Right renal cortex interstitium (tissue), 3 donors: ENCODE data around the gene IL10. TPM values are rescaled to one million over a fixed set of nuclear protein-coding genes. Genes with fewer than 3 reads are reported as not detected.
"Not testable (repeated sequence)": the region's sequence is repeated elsewhere in the genome, so short reads cannot be mapped to it uniquely, and the experiment has no call there.

Source experiments
- DNase-seq, 3 donors: peaks; one replicate each; pipeline ENCODE4 v3.0.0-alpha.2; 2013; ENCODE audit warnings: low read depth in 3 of 3, low spot score in 2 of 3
- polyA plus RNA-seq, 3 donors: library from polyadenylated mRNA; unstranded; fragments of 120-200 nt; gene quantifications; one replicate each; pipeline ENCODE4 v1.2.1, GENCODE V29; 2013; ENCODE audit not compliant: insufficient read length in 3 of 3

Gene IL10
- polyA plus RNA-seq, 3 donors = 0.19 to 0.33 (median 0.27) TPM

DNA sequence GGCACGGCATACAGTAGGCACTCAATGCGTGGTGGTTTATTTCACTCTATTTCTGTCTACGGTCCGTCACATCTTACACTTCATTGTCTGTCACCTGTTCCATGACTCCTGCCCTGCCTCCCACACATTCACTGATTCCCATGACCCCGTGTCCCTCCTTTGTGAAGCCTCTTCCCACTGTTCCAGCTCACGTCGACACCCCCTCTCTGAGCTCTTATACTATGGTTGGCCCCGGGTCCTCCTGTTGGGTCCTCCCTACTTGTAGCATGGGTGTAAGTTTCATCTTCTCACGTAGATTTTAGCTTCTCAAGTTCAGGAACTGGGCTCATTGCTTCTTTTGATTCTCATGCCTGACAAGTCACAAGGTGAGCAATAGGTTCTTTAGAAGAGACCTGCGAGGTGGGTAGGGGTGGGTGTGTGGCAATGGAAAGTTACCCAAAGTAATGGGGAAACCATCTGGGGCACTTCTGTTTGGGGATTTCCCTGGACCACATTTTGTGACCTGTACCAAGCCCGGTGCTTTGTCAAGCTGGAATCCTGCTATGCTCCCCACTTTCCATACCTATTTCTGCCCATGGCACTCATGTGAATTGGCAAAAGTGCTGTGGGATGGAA, 22.1 kb upstream of the IL10 start:
- DNase-seq = no peak

DNA sequence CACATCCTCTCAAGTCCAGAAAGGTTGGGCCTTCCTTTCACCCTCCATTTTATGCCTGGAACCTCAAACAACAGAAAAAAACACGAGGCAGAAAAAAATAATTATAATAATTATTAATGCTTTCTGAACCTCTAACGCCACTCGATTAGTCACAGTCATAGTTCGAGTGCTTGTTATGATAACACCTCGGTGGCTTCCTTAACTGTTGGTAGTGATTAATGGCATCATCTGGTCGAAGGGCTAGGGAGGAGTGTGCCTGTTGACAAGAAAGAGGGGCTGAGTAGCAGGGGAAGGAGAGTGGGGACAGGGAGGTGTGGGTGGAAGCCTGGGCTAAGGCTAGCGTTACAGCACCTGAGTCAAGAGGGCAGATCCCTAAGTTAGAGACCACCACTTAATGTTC, 21.3 kb upstream of the IL10 start:
- DNase-seq = no peak

DNA sequence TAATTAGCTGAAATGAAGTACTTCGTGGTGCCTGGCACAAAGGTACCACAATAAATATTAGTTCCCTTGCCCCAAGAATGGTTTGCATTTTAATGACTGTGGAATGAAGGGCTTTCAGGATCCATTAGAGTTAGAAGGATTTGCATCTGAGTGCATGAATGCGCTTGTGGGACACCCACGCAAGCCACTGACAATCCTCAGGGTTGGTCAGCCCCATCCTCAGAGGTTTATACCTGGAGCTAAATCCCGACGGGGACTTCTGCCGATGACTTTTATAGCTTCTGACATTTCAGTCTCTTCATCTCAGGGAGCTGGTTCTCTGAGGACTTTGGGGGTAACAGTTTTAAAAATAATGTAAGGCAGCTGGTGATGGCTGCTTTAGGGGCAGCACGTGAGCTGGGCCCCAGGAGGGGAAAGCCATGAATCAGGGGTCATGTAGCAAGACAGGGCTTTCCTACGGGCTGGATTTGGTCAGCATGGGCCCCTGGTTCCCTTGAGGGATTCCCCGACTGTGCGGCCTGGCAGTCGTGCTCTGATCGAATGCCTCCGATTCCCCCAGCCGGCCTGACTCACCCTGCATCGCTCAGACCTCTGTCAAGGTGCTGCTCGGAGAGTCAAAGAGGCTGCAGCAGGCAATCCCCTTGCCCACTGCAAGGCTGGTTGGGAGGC, 20.8 kb upstream of the IL10 start:
- DNase-seq = no peak

DNA sequence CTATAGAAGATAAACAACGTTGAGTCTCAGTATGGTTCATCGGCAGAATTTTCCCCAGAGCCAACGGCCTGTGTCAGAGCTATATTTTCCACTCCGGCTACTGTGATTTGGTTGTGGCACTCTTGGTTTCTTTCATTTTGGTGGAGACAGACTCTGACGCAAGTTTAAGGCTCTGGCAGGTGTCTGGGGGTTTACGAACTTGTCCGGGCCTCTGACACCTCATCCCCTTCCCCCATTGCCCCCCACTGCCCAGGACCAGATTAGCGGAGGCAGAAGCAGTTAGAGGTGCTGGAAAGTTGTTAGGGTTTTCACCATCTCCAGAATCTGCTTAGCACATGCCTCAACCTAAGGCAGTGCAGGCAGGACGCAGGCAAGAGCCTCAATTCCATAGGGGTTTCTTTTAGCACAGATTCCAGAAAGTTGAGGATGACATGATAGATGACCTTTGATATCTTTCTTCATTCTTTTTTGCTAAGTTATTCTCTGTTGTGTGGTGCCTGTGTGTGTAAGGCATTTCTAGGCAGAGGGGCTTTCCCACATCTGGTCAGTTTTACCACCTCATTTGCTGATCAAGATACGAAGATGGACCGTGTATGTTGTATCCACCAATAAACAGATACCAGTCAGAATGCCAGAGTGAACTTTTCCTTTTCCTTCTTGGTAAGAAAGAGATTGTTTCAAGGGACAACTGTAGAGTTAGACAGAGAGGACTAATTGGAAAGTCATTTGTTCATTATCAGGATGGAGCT, 18.4 kb upstream of the IL10 start:
- DNase-seq = no peak

DNA sequence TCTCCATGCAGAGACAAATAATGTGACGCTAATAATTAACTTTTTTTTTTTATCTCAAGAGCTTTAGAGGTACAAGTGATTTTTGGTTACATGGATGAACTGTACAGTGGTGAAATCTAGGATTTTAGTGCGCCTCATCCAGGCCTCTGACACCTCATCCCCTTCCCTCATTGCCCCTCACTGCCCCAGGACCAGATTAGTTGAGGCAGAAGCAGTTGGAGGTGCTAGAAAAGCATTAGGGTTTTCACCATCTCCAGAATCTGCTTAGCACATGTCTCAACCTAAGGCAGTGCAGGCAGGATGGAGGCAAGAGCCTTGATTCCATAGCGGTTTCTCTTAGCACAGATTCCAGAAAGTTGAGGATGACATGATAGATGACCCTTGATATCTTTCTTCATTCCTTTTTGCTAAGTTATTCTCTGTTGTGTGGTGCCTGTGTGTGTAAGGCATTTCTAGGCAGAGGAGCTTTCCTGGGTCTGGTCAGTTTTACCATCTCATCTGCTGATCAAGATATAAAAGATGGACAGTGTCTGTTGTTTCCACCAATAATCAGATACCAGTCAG, 16.3 kb upstream of the IL10 start:
- DNase-seq = no peak

DNA sequence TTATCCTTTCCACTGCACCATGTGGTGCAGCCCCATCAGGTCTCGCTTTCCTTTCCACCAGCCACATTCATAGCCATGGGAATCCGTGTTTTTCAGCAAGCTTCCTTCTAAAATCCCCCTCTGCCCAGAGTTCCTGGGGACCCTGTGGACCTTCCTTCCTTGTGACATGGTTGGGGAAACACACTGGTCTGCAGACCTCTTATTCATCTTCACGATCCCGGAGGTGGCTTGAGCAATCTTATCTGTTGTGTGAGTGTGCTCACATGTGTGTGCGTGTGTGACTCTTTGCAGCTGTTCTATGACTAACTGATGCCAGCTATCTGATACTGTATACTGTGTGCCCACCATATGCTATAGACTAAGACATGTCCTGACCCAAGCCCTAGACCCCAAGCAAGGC, 15.6 kb upstream of the IL10 start:
- DNase-seq = no peak

DNA sequence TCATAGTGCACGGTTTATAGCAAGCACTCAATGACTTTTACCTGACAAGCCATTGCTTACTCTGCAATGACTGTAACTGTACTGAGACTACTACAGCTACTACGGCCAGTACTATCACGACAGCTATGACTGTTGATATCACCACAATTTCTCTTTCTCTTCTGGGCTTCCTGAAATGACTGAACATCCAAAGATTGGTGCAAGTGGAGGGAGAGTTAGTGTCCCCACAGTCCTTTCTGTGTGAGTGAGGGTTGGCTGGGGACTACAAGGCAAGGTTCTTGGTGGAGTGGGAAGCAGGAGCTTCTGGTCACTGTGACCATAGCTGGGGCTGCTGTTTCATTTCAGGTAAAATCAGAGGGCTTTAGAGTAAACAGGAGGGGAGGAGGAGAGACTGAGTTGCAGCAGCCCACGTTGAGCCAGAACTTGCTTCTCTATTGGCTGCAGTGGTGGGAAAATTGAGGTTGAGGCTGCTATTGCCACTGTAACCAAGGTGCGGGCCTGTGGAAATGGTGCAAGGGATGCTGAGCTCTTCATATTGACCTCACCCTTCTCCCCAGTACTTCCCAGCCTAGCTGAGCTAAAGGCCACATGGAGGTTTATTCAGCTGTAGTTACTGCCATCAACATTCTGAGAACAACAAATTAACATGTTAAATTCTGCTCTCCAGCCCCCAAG, 14.1 kb upstream of the IL10 start:
- no peak for DNase-seq

DNA sequence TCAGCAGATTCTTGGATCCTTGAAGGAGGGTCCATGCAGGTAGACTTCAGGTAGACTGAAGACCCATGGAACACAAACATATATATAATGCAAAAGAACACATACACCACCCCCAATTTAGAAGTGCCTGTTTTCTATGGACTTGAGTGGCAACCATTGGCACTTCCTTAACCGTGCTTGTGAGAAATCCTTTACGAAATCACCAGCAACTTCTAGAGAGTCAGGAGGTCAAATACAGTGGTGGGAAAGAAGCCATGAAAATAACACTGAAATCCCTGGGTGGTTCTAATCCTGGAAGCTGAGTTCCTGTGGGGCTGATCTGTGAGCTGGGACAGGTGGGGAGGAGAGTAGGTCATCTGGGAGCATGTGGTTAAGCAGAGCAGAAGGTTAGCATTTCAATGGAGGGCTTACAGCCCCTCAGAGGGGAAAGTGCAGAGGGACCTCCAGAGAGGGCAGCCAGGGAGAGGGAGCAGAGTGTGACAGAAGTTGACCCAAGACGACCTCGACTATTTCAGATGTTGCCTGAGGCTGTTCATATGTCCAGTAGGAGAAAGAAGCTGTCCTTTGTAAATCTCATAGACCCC, 13.0 kb upstream of the IL10 start:
- no peak for DNase-seq

DNA sequence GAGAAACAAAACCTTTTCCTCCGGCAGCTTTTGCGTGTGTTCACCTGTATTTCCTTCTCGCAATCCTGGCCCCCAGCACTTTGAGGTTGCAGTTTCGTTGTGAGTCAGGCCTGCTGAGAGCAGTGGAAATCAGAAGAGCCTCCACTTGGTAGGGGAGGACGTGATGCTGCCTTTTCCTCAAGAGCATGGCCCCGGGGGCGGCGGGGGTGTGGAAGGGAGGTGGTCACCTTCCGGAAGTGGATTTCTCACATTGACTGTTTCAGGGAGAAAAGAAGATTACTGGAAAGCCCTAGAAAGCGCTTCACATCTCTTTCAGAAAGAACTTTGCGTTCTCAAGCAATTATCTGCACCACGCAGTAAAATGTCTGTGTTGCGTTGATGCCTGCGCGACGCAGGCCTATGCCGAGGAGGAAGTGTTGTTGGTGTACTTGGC, 12.2 kb upstream of the IL10 start:
- no peak for DNase-seq

DNA sequence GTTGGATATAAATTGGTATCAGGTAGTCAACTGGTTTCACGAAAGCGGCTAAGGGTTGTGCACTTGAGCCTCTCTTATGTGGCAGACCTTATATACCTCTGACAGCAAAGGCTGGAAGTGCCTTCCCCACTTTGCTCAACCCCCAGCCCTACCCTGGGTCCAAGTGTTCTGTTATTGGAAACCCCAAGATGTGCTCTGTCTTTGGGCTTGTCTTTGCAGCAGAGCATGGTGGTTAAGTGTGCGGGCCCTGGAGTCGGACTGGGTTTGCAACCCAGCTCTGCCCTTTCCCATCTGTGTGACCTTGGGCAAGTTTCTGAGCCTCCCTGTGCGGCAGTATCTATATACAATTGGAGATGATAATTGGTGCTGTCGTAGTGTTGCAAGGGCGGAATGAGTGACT, 11.2 kb upstream of the IL10 start:
- DNase-seq = no peak

DNA sequence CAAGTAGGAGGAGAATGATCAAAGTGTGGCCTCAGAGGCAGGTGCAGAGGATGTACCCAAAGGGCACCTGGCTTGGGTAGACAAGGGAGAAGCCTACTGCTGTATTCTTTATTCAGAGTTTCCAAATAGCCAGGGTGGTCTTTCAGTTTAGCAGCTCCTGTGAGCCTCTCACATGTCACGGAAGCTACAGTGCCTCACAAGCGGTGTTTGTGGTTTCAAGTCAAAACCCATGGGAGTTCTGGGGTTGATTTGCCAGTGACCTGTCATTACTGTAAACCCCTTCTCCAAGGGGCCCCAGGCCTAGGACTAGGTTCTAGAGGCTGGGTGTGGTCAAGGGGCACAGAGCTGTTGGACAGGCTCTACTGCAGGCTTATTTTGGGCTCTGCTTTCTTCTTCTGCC, 10.2 kb upstream of the IL10 start:
- no peak for DNase-seq

DNA sequence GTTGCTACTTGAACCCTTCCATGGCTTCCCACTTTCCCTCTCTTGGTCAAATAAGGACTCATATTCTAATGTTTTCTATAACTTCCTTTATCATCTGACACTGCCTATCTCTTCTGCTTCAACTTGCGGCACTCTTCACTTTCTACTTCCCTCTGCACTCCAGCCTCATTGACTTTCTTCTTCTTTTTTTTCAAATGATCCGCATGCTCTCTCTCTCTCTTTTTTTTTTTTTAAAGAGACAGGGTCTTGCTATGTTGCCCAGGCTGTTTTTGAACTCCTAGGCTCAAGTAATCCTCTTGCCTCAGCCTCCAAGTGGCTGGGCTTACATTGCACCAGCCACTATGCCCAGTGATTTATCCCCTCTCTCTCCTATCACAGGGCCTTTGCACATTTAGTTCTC, 7.3 kb upstream of the IL10 start:
- no peak for DNase-seq

DNA sequence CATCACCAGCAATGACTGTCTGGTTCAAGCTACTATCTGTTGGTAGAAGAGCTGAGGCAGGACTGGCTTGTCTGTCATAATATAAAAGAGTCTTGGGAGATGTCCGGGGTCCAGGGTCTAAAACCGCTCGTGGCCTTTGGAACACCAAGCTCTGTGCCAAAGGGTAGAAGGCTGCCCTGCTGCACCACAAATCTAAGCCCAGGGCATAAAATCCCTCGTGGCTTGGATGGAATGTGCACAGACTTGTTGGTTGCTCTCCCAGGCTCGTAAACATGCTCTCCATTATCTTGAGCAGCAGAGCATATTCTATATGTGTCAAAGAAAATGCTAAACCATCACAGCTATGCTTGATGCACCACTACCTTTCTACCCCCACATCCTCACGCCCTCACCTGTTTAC, 6.6 kb upstream of the IL10 start:
- DNase-seq = not testable (repeated sequence)

DNA sequence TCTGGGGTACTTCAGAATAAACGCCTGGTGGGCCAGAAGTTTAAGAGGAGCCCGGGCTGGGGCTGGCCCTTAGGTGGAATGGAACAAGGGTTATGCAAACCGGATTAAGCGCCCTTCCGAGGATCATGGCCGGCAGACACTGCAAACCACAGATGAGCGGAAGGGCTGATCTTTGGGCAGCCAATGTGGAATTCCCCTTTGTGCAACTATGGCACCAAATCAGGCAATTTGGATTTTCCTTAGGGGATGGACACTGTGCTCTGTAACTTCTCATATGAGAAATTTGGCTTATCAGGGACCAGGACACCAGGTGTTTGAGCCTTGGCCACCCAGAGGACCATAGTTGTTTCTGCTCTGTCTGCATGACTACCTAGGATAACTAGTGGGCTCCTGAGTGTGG, 5.7 kb upstream of the IL10 start:
- no peak for DNase-seq

DNA sequence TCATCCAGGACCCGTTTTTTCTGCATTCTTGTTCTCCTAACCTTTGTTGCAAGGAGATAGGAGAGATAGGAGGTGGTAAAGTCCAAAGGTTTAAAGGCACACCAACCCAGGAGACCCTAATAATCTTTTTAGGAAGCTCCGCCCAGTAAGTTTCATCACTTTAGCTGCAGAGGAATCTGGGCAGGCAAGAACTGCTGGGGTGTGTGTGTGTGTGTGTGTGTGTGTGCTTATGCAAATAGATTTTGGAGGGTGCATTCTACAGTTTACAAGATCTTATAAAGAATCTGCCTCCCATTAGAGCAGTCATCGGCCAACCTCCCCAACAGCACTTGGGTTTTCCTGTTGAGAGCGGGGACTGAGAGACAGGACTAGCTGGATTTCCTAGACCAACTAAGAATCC, 3.9 kb upstream of the IL10 start:
- DNase-seq = no peak

DNA sequence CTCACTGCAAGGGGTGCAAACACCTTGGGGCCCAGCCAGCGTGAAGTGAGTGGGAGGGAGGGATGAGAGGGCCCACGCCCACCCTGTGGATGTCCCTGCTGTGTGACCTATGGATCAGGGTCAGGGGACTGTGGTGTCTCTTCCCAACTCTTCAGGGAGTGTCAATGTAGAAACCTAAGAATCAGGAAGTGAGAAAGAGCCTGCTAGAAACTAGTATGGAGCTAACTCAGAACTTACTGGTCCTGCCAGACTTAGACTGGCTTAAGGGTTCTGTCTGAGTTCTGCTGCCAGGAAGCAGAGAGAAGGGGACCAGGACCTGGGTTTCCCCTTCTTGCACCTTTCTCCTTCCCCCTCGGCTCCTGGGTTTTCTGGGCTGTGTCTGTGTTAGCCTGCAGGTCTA, 1.8 kb upstream of the IL10 start:
- no peak for DNase-seq

DNA sequence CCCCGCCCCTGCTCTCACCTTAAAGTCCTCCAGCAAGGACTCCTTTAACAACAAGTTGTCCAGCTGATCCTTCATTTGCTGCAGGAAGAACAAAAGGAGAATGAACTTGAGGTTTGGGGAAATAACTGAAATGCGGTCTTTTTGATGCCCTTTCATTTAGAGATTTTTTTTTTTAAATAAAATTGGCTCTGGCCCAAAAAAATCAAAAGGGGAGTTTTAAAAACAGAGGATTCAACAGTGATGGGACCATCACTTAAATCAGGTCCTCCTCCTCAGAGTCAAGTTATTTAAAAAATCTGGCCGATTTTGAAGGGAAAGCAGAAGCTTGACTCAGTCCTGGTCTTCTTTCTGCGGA, 979 bp downstream of the IL10 start:
- DNase-seq = no peak

DNA sequence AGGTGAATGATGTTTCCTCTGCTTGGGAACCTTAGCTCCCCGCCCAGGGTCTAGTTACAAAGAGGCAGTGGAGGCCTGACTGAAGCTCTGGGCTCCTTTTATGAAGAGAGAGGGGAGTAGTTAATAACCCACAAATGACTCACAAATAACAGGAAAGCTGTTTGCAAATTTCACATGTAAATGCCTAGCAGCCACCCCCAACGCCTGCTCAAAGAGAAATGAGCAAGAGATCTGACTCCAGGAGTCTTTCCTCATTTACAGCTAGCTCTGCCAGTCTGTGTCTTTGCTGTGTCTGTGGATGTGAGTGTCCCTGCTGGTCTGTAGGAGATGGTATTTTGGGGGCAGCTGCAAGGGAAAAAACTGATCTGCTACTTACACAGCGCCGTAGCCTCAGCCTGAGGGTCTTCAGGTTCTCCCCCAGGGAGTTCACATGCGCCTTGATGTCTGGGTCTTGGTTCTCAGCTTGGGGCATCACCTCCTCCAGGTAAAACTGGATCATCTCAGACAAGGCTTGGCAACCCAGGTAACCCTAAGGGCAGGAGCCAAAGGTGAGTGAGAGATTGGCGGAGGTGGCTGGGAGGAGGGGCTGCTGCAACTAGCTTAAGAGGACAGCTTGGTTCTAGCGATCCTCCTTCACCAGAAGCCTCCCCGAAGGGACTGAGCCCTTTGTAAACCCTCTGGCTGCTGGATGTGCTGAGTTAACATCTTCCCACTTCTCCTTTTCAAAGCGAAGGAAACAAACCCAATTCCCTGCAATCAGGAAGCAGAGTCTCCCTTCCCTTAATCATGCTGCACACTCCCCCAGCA, 1.6 kb downstream of the IL10 start, which contains the start of gene IL19:
IL19 (plus strand) TSS at position 243 of the 807 bp plus-strand sequence. CDS start 65,890 bp downstream, outside the sequence.
- no peak for DNase-seq

DNA sequence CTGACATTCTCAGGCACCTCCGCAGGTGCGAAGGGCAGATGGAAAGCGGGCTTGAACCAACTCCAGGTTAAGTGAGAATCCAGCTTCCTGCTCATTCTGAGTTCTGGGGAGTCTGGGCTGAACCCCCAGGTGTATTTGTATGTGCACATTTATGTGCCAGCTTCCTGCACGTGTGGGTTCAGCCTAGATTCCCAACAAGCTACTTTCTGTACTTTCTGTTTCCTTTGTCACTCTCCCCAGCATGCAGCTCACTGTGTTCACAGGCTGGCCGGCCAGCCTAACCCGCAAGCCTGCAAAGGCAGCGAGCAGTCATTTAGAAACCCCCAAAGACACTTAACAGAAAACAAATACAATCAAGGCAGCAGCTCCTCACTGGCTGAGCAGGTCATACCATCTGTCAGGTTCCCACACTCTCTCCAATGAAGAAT, 3.0 kb downstream of the IL10 start:
- no peak for DNase-seq
